Measurements from ENCODE around the gene ELP5. TPM values are rescaled to one million over a fixed set of nuclear protein-coding genes. Genes with fewer than 3 reads are reported as not detected.

ELP5 gene
- total RNA-seq, 4 donors from 2014 or later: 24.9 to 33.3 (median 27.8) TPM

DNA sequence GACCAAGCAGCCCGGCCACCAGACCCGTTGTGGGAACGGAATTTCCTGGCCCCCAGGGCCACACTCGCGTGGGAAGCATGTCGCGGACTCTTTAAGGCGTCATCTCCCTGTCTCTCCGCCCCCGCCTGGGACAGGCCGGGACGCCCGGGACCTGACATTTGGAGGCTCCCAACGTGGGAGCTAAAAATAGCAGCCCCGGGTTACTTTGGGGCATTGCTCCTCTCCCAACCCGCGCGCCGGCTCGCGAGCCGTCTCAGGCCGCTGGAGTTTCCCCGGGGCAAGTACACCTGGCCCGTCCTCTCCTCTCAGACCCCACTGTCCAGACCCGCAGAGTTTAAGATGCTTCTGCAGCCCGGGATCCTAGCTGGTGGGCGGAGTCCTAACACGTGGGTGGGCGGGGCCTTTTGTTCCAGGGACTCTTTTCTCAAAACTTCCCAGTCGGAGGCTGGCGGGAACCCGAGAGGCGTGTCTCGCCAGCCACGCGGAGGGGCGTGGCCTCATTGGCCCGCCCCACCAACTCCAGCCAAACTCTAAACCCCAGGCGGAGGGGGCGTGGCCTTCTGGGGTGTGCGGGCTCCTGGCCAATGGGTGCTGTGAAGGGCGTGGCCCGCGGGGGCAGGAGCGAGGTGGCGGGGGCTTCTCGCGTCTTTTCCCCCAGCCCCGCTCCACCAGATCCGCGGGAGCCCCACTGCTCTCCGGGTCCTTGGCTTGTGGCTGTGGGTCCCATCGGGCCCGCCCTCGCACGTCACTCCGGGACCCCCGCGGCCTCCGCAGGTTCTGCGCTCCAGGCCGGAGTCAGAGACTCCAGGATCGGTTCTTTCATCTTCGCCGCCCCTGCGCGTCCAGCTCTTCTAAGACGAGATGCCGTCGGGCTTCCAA lies 29.3 kb downstream of the ELP5 start, which contains the start of gene SLC2A4:
SLC2A4 (plus strand) TSS at position 645 of the 879 bp plus-strand sequence; CDS start at position 862, 217 bp downstream.
- Histone ChIP-seq H3K27me3 (peaks cover 0 to 7% (median 0%) of the 10 kb centered on the region in 4 donors), H3K36me3 (peaks cover 19 to 29% (median 27%) of the 10 kb centered on the region in 4 donors), H3K4me3 (peak within 1 kb of the TSS; percentile 64 to 77 (median 69)), H3K9me3 (no peaks in the 10 kb centered on the region), H3K4me1 (peaks cover 47 to 63% (median 58%) of the 10 kb centered on the region in 4 donors), H3K27ac (replicated peaks in 1 of 4) (peak within 1 kb of the TSS; percentile 95 to 98 (median 96))
- intact Hi-C loops (cut with DNase I): no loop called here
- TF ChIP-seq POLR2A (IDR thresholded peaks at IDR 0.05; ENCODE audit: low read depth) (peak; percentile 86), POLR2AphosphoS5 (IDR thresholded peaks at IDR 0.05) (peak; percentile 84 to 96), EP300 (IDR thresholded peaks at IDR 0.05) (no peak)
- TF ChIP-seq, protein P1, sequence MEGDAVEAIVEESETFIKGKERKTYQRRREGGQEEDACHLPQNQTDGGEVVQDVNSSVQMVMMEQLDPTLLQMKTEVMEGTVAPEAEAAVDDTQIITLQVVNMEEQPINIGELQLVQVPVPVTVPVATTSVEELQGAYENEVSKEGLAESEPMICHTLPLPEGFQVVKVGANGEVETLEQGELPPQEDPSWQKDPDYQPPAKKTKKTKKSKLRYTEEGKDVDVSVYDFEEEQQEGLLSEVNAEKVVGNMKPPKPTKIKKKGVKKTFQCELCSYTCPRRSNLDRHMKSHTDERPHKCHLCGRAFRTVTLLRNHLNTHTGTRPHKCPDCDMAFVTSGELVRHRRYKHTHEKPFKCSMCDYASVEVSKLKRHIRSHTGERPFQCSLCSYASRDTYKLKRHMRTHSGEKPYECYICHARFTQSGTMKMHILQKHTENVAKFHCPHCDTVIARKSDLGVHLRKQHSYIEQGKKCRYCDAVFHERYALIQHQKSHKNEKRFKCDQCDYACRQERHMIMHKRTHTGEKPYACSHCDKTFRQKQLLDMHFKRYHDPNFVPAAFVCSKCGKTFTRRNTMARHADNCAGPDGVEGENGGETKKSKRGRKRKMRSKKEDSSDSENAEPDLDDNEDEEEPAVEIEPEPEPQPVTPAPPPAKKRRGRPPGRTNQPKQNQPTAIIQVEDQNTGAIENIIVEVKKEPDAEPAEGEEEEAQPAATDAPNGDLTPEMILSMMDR (IDR thresholded peaks at IDR 0.05): no peak
- peak; percentile 99 for DNase-seq (ENCODE audit: extremely low spot score)
- under 1% methylated on average over 39 of the region's 71 CpGs for WGBS

DNA sequence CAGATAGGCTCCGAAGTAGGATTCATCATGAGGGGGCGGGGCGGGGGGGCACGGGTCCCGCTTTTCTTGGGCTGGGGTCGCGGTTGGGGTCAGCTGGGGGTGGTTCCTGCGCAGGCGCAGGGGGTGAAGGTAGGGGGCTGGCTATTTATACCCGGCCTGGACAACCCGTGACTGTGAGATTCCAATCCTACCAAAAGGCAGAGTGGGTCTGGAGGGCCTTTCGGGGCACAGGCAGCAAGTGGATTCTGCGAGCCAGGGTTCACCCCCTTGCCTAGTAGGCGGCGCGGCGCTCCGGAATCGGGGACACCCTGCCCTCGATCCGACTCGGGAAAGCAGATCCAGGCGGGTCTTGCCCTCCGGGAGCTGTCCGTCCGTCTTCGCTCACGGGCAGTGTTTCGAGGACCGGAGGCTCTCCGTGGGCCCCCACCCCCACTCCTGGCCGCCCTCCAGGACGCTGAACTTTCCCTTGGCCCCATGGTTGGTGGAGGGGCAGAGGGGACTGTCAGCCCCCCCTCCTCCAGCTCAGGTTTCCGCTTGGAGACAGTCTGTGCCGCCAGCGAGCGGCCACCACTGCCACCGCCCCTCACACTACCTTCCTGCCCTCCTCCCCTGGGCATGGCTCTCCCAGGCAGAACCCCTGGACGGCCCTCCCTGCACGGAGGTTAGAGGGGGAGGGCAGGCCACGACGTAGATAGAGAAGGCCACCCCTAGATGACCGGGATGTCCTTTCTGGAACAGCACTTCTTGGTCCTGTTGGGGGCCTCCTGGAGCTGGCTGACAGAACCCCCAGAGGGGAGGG lies 30.1 kb downstream of the ELP5 start:
- peaks cover 47 to 71% (median 66%) of the 10 kb centered on the region in 4 donors for H3K4me1 ChIP-seq
- H3K27me3 ChIP-seq: peaks cover 0 to 7% (median 0%) of the 10 kb centered on the region in 4 donors
- peak overlapping the region; percentile 64 to 77 (median 69) for H3K4me3 ChIP-seq
- intact Hi-C loops (cut with DNase I): no loop called here
- DNase-seq (ENCODE audit: extremely low spot score): no peak
- 4% methylated on average over 21 of the region's 43 CpGs for WGBS
- peak overlapping the region; percentile 95 to 98 (median 96) for H3K27ac ChIP-seq (replicated peaks in 1 of 4)
- no peaks in the 10 kb centered on the region for H3K9me3 ChIP-seq
- TF ChIP-seq POLR2AphosphoS5 (IDR thresholded peaks at IDR 0.05): peak; percentile 76 to 81
- peak; percentile 43 for TF ChIP-seq POLR2A (IDR thresholded peaks at IDR 0.05; ENCODE audit: low read depth)
- TF ChIP-seq, protein P1 (IDR thresholded peaks at IDR 0.05): no peak
- H3K36me3 ChIP-seq: peaks cover 26 to 35% (median 34%) of the 10 kb centered on the region in 4 donors

DNA sequence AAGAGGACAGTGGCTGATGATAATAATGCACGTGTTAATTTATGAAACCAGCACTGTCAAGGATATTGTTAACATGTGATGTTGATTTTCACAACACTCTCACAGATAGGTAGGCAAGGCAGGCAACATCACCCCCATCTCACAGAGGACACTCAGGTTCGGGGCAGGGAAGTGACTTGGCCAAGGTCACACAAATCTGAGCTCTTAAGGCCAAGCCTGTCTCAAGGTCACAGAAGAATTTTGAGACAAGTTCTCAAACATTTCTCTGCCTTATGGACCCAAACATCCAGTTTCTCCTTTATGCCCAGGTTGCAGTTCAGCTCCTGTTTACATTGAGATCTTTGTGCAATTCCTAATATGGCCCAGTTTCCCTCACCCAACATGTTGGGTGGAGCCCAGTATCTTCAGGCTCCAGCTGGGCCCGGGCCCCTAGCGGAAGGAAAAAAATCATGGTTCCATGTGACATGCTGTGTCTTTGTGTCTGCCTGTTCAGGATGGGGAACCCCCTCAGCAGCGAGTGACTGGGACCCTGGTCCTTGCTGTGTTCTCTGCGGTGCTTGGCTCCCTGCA lies 30.8 kb downstream of the ELP5 start:
- peak overlapping the region; percentile 64 to 77 (median 69) for H3K4me3 ChIP-seq
- WGBS: 13% methylated on average over 4 of the region's 6 CpGs
- no peak for DNase-seq (ENCODE audit: extremely low spot score)
- peaks cover 26 to 42% (median 40%) of the 10 kb centered on the region in 4 donors for H3K36me3 ChIP-seq
- peak overlapping the region; percentile 95 to 98 (median 96) for H3K27ac ChIP-seq (replicated peaks in 1 of 4)
- H3K27me3 ChIP-seq: peaks cover 0 to 7% (median 0%) of the 10 kb centered on the region in 4 donors
- peaks cover 47 to 78% (median 73%) of the 10 kb centered on the region in 4 donors for H3K4me1 ChIP-seq
- intact Hi-C loops (cut with DNase I): no loop called here
- no peaks in the 10 kb centered on the region for H3K9me3 ChIP-seq
- peak in 1 of 2 donors; percentile 73 for TF ChIP-seq POLR2AphosphoS5 (IDR thresholded peaks at IDR 0.05)
- TF ChIP-seq, protein P1 (IDR thresholded peaks at IDR 0.05): peak in 2 of 3 experiments; percentile 28 to 36
- no peak for TF ChIP-seq POLR2A (IDR thresholded peaks at IDR 0.05; ENCODE audit: low read depth)

DNA sequence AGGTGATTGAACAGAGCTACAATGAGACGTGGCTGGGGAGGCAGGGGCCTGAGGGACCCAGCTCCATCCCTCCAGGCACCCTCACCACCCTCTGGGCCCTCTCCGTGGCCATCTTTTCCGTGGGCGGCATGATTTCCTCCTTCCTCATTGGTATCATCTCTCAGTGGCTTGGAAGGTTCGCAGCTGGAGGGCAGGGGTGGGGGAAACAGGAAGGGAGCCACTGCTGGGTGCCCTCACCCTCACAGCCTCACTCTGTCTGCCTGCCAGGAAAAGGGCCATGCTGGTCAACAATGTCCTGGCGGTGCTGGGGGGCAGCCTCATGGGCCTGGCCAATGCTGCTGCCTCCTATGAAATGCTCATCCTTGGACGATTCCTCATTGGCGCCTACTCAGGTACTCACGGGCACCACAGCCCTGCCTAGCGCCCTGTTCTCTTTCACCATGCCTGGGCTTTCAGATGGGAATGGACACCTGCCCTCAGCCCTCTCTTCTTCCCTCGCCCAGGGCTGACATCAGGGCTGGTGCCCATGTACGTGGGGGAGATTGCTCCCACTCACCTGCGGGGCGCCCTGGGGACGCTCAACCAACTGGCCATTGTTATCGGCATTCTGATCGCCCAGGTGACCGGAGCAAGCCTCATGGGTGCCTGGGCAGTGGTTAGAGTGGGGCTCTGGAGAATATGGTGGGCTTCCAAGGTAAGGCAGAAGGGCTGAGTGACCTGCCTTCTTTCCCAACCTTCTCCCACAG lies 31.6 kb downstream of the ELP5 start:
- peak overlapping the region; percentile 64 to 77 (median 69) for H3K4me3 ChIP-seq
- TF ChIP-seq POLR2AphosphoS5 (IDR thresholded peaks at IDR 0.05) (no peak), EP300 (IDR thresholded peaks at IDR 0.05) (no peak), POLR2A (IDR thresholded peaks at IDR 0.05; ENCODE audit: low read depth) (no peak)
- TF ChIP-seq, protein P1 (IDR thresholded peaks at IDR 0.05): no peak
- intact Hi-C loops (cut with DNase I): no loop called here
- WGBS: 45% methylated on average over 14 of the region's 18 CpGs
- no peak for DNase-seq (ENCODE audit: extremely low spot score)
- H3K4me1 ChIP-seq: peaks cover 47 to 84% (median 81%) of the 10 kb centered on the region in 4 donors
- H3K36me3 ChIP-seq: peaks cover 26 to 44% (median 42%) of the 10 kb centered on the region in 4 donors
- peak overlapping the region; percentile 95 to 98 (median 96) for H3K27ac ChIP-seq (replicated peaks in 1 of 4)
- H3K27me3 ChIP-seq: peaks cover 0 to 7% (median 0%) of the 10 kb centered on the region in 4 donors
- H3K9me3 ChIP-seq: no peaks in the 10 kb centered on the region

All from esophagus muscularis mucosa (tissue), 4 donors.